Measurements from ENCODE around the gene VWDE. TPM values are rescaled to one million over a fixed set of nuclear protein-coding genes. Genes with fewer than 3 reads are reported as not detected.

The VWDE gene
- total and polyA plus RNA-seq, 2 of the 13 experiments (the other 11 are each of a cell fraction or from before 2014, with no cell fraction given): 0.12 to 0.27 TPM

DNA sequence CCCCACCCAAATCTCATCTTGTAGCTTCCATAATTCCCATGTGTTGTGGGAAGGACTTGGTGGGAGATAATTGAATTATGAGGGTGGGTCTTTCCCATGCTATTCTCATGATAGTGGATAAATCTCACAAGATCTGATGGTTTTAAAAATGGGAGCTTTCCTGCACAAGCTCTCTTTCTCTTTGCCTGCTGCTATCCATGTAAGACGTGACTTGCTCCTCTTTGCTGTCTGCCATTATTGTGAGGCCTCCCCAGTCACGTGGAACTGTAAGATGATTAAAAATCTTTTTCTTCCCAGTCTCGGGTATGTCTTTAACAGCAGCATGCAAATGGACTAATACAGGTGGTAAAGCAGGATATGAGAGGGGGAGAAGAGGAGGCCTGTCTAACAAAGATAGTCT lies 104.3 kb downstream of the VWDE start:
- ATAC-seq: no peak

More for the DNA sequence above, 104.3 kb downstream of the VWDE start:
- Histone ChIP-seq H3K9ac (ENCODE audit: insufficient read depth, low read depth, low read length) (no peak overlapping the region), H3K79me2 (ENCODE audit: insufficient read depth, low read length) (no peaks in the 10 kb centered on the region), H3K4me3 (replicated peaks in 1 of 3; ENCODE audit: insufficient read depth in 1 of 3, low read depth in 2 of 3, low read length in 3 of 3) (no peak overlapping the region), H3K4me2 (ENCODE audit: low read depth, low read length) (no peak overlapping the region), H3K4me1 (ENCODE audit: insufficient read depth, low read length) (no peaks in the 10 kb centered on the region), H4K20me1 (ENCODE audit: insufficient read depth, low read length) (no peaks in the 10 kb centered on the region), H3K27ac (ENCODE audit: extremely low read length, insufficient read depth, low read length) (no peak overlapping the region), H3K9me3 (ENCODE audit: low read length) (peaks cover 30% of the 10 kb centered on the region; the same call in 1 of the 2 replicates), H3K27me3 (ENCODE audit: control insufficient read depth in 1 of 2, insufficient read depth in 2 of 2, low read length in 2 of 2) (no peaks in the 10 kb centered on the region), H3K36me3 (replicated peaks in 1 of 2; ENCODE audit: control insufficient read depth in 1 of 2, insufficient read depth in 2 of 2, low read length in 2 of 2) (no peaks in the 10 kb centered on the region), H2AFZ (ENCODE audit: low read length) (no peak overlapping the region)
- CTCF ChIA-PET (ENCODE audit: low intra/inter-chr PET ratio, low total read pairs): no interaction called here
- in situ Hi-C loops (cut with HindIII; ENCODE audit: extremely low pct_ligation_motif_present, low pct_unique_long_range_greater_than_20kb) (no loop called here), intact Hi-C loops (cut with micrococcal nuclease; ENCODE audit: unreplicated experiment) (no loop called here)
- no peak for FAIRE-seq
- no peak for TF ChIP-seq ARID3A (IDR thresholded peaks at IDR 0.05; ENCODE audit: low read depth, low read length)
- no peak for TF ChIP-seq ZFY (CRISPR knock-in tag; IDR thresholded peaks at IDR 0.05)
- no peak for TF ChIP-seq ZNF512 (CRISPR knock-in tag; IDR thresholded peaks at IDR 0.05)
- TF ChIP-seq ATAD3A (CRISPR knock-in tag; IDR thresholded peaks at IDR 0.05): no peak
- TF ChIP-seq SRSF9 (IDR thresholded peaks at IDR 0.05; ENCODE audit: borderline replicate concordance, insufficient read depth, low read depth, low read length, poor library complexity, severe bottlenecking): no peak
- no peak for TF ChIP-seq GTF3A (CRISPR knock-in tag; conservative IDR thresholded peaks at IDR 0.05)
- TF ChIP-seq MAX (IDR thresholded peaks at IDR 0.05): no peak
- TF ChIP-seq ZNF563 (CRISPR knock-in tag; IDR thresholded peaks at IDR 0.05): no peak
- TF ChIP-seq HES4 (CRISPR knock-in tag; IDR thresholded peaks at IDR 0.05; ENCODE audit: borderline replicate concordance): no peak
- no peak for TF ChIP-seq FOXK2 (IDR thresholded peaks at IDR 0.05)
- TF ChIP-seq ZNF660 (CRISPR knock-in tag; IDR thresholded peaks at IDR 0.05; ENCODE audit: borderline replicate concordance, low read depth): no peak
- no peak for TF ChIP-seq ERF (CRISPR knock-in tag; IDR thresholded peaks at IDR 0.05)
- TF ChIP-seq, protein P1, sequence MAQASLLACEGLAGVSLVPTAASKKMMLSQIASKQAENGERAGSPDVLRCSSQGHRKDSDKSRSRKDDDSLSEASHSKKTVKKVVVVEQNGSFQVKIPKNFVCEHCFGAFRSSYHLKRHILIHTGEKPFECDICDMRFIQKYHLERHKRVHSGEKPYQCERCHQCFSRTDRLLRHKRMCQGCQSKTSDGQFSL (CRISPR knock-in tag; IDR thresholded peaks at IDR 0.05): no peak
- TF ChIP-seq NR2F1 (CRISPR knock-in tag; IDR thresholded peaks at IDR 0.05): no peak
- TF ChIP-seq KDM3A (CRISPR knock-in tag; IDR thresholded peaks at IDR 0.05; ENCODE audit: low read depth): no peak
- TF ChIP-seq HOXA3 (CRISPR knock-in tag; IDR thresholded peaks at IDR 0.05): no peak
- TF ChIP-seq ZNF264 (CRISPR knock-in tag; IDR thresholded peaks at IDR 0.05): no peak
- TF ChIP-seq ATF5 (CRISPR knock-in tag; IDR thresholded peaks at IDR 0.05; ENCODE audit: low read depth): no peak
- no peak for TF ChIP-seq ETV5 (CRISPR knock-in tag; IDR thresholded peaks at IDR 0.05; ENCODE audit: borderline replicate concordance)
- no peak for DNase-seq (ENCODE audit: low spot score)
- POLR2A ChIA-PET: no interaction called here
- 16% methylated on average over 3 of the region's 3 CpGs for WGBS (ENCODE audit: low lambda C conversion rate)
- BruUV-seq (replicated peaks): no TSS peak

Measured in HepG2 (cell line).